ENCODE measurements around the gene REV3L.

DNA sequence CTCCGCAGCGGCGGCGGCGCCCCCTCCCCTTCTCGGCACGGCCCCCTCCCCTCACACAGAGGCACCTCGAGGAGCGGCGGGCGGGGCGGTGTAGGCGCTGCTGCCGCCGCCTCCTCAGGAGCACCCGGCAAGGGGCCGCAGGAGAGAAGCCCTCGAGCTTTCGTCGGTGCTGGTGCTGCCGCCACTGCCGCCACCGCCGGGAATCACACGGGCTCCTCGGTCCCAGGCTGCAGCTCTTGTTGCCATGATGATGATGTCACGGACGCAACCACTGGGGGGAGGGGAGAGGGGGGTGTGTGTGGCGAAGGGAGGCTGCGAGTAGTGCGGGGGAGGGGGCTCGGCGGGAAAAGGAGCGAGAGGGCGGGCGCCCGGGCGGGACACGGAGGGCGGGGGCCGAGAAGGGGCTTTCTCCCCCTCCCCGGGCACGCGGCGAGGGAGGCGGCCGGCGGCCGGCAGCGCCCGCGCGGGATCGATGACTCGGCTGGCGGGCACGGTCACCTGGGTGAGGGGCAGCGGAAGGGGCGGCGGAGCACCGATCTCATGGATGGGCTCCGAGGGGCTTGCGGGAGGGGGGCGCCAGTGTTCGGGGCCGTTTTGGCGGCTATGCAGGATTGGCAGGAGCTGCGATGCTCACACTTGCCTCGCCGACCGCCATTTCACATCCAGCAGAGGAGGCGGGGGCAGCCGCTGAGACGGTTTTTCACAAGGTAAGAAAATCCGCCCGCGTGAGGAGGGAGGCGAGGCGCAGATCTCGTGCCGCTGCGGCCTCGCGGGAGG, at the start of gene REV3L:
- TF ChIP-seq, protein P1, sequence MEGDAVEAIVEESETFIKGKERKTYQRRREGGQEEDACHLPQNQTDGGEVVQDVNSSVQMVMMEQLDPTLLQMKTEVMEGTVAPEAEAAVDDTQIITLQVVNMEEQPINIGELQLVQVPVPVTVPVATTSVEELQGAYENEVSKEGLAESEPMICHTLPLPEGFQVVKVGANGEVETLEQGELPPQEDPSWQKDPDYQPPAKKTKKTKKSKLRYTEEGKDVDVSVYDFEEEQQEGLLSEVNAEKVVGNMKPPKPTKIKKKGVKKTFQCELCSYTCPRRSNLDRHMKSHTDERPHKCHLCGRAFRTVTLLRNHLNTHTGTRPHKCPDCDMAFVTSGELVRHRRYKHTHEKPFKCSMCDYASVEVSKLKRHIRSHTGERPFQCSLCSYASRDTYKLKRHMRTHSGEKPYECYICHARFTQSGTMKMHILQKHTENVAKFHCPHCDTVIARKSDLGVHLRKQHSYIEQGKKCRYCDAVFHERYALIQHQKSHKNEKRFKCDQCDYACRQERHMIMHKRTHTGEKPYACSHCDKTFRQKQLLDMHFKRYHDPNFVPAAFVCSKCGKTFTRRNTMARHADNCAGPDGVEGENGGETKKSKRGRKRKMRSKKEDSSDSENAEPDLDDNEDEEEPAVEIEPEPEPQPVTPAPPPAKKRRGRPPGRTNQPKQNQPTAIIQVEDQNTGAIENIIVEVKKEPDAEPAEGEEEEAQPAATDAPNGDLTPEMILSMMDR (IDR thresholded peaks at IDR 0.05; ENCODE audit: insufficient read depth, low read length, poor library complexity, severe bottlenecking) = no peak
- no peak for TF ChIP-seq EZH2phosphoT487 (conservative IDR thresholded peaks at IDR 0.05; ENCODE audit: low read length)

Data from SU-DHL-6 (cell line).